Nephron progenitor cell (in vitro differentiated cells): ENCODE measurements around the gene TMBIM6.
"Not testable (repeated sequence)": the region's sequence is repeated elsewhere in the genome, so short reads cannot be mapped to it uniquely, and the experiment has no call there.

Source experiments
- DNase-seq: peaks from one replicate; pipeline ENCODE4 v3.0.0; 2021
- H3K27ac Mint-ChIP-seq: 2 replicates; pipeline ENCODE4 v1.8.0; 2021; ENCODE audit warnings: mild to moderate bottlenecking, moderate library complexity, mixed read lengths
- H3K27me3 Mint-ChIP-seq: 2 replicates; pipeline ENCODE4 v1.8.0; 2021; ENCODE audit warnings: mild to moderate bottlenecking, low read depth, mixed read lengths; ENCODE audit not compliant: poor library complexity
- H3K36me3 Mint-ChIP-seq: 2 replicates; pipeline ENCODE4 v1.8.0; 2021; ENCODE audit warnings: low read depth, mixed read lengths
- H3K4me1 Mint-ChIP-seq: 2 replicates; pipeline ENCODE4 v1.8.0; 2021; ENCODE audit warnings: mixed read lengths
- H3K4me3 Mint-ChIP-seq: 2 replicates; pipeline ENCODE4 v1.8.0; 2021; ENCODE audit warnings: mild to moderate bottlenecking, moderate library complexity, mixed read lengths
- H3K9me3 Mint-ChIP-seq: 2 replicates; pipeline ENCODE4 v1.8.0; 2021; ENCODE audit warnings: mild to moderate bottlenecking, moderate library complexity, mixed read lengths
- TF ChIP-seq, protein P1 (sequence below): fragments of 200-600 bp; sonication (generic); IDR thresholded peaks from 2 replicates; pipeline ENCODE4 v1.5.0; 2021; ENCODE audit warnings: antibody characterized with exemption

TMBIM6 gene

GRCh38 chr12:49706351-49707127 lies 34.8 kb upstream of the TMBIM6 start:
- H3K27ac Mint-ChIP-seq = no peak overlapping the region
- peak; percentile 56 for DNase-seq
- H3K27me3 Mint-ChIP-seq = peaks cover 29% of the 10 kb centered on the region
- TF ChIP-seq, protein P1, sequence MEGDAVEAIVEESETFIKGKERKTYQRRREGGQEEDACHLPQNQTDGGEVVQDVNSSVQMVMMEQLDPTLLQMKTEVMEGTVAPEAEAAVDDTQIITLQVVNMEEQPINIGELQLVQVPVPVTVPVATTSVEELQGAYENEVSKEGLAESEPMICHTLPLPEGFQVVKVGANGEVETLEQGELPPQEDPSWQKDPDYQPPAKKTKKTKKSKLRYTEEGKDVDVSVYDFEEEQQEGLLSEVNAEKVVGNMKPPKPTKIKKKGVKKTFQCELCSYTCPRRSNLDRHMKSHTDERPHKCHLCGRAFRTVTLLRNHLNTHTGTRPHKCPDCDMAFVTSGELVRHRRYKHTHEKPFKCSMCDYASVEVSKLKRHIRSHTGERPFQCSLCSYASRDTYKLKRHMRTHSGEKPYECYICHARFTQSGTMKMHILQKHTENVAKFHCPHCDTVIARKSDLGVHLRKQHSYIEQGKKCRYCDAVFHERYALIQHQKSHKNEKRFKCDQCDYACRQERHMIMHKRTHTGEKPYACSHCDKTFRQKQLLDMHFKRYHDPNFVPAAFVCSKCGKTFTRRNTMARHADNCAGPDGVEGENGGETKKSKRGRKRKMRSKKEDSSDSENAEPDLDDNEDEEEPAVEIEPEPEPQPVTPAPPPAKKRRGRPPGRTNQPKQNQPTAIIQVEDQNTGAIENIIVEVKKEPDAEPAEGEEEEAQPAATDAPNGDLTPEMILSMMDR = no peak
- H3K36me3 Mint-ChIP-seq = no peaks in the 10 kb centered on the region
- peak overlapping the region; percentile 93 for H3K4me3 Mint-ChIP-seq
- peaks cover 43% of the 10 kb centered on the region for H3K4me1 Mint-ChIP-seq
- H3K9me3 Mint-ChIP-seq = peaks cover 3% of the 10 kb centered on the region

GRCh38 chr12:49707128-49707811 lies 34.1 kb upstream of the TMBIM6 start, which contains the start of gene FMNL3:
Gene FMNL3 (minus strand): TSS chr12:49707405. CDS start chr12:49707180, 225 bp downstream.
- H3K4me1 Mint-ChIP-seq = peaks cover 38% of the 10 kb centered on the region
- TF ChIP-seq, protein P1 = peak; percentile 90
- H3K36me3 Mint-ChIP-seq = no peaks in the 10 kb centered on the region
- H3K27me3 Mint-ChIP-seq = peaks cover 37% of the 10 kb centered on the region
- H3K27ac Mint-ChIP-seq = no peak within 1 kb of the TSS
- H3K4me3 Mint-ChIP-seq = peak within 1 kb of the TSS; percentile 93
- H3K9me3 Mint-ChIP-seq = peaks cover 8% of the 10 kb centered on the region
- DNase-seq = peak; percentile 100

GRCh38 chr12:49707812-49708147 lies 33.6 kb upstream of the TMBIM6 start:
- TF ChIP-seq, protein P1 = no peak
- Mint-ChIP-seq H3K27ac (no peak overlapping the region), H3K9me3 (peaks cover 11% of the 10 kb centered on the region), H3K27me3 (peaks cover 42% of the 10 kb centered on the region), H3K4me1 (peaks cover 33% of the 10 kb centered on the region), H3K36me3 (no peaks in the 10 kb centered on the region), H3K4me3 (peak overlapping the region; percentile 72)
- no peak for DNase-seq

DNA sequence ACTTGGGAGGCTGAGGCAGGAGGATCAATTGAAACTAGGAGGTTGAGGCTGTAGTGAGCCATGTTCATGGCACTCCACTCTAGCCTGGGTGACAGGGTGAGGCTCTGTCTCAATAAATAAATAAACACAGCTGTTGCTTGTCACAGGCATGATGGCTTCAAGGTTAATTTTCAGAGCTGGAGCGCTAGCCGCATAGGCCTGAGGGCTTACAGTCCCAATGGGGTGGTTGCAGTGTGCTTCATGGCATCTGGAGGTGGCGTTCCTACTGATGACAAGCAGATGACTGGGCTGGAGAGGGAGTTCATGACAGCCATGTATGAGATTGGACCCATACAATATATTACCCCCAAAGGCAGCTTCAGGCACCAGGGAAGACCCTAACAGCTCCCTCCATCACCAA lies 32.5 kb upstream of the TMBIM6 start:
- peaks cover 48% of the 10 kb centered on the region for H3K27me3 Mint-ChIP-seq
- no peak overlapping the region for H3K4me3 Mint-ChIP-seq
- no peak for DNase-seq
- no peaks in the 10 kb centered on the region for H3K36me3 Mint-ChIP-seq
- peaks cover 22% of the 10 kb centered on the region for H3K4me1 Mint-ChIP-seq
- TF ChIP-seq, protein P1 = no peak
- peaks cover 12% of the 10 kb centered on the region for H3K9me3 Mint-ChIP-seq
- no peak overlapping the region for H3K27ac Mint-ChIP-seq

DNA sequence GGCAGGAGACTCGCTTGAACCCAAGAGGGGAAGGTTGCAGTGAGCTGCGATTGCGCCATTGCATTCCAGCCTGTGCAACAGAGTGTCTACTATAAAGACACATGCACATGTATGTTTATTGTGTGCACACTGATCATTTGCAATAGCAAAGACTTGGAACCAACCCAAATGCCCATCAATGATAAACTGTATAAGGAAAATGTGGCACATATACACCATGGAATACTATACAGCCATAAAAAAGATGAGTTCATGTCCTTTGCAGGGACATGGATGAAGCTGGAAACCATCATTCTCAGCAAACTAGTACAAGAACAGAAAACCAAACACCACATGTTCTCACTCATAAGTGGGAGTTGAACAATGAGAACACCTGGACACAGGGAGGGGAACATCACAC lies 27.4 kb upstream of the TMBIM6 start:
- H3K36me3 Mint-ChIP-seq, H3K4me1 Mint-ChIP-seq, H3K27ac Mint-ChIP-seq, DNase-seq, H3K4me3 Mint-ChIP-seq: not testable (repeated sequence)
- peaks cover 73% of the 10 kb centered on the region for H3K27me3 Mint-ChIP-seq
- peaks cover 16% of the 10 kb centered on the region for H3K9me3 Mint-ChIP-seq

DNA sequence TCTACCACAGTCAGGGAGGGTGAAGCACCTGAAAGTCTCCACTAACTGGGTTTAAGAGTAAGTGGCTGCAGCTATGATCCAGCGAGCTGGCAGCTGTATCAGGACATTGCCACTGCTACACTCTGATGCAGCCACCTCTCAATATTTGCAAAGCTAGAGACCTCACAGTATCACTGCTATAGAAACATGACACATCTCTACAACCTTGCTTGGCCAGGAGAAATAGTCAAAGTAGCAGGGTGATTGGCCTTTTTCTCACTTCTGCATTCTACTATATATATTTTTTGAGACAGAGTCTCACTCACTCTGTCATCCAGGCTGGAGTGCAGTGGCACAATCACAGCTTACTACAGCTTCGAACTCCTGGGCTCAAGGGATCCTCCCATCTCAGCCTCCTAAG lies 24.8 kb upstream of the TMBIM6 start:
- Mint-ChIP-seq H3K36me3 (no peaks in the 10 kb centered on the region), H3K9me3 (peaks cover 17% of the 10 kb centered on the region), H3K4me3 (no peak overlapping the region), H3K4me1 (no peaks in the 10 kb centered on the region), H3K27me3 (peaks cover 81% of the 10 kb centered on the region), H3K27ac (no peak overlapping the region)
- DNase-seq = no peak
- TF ChIP-seq, protein P1 = no peak

GRCh38 chr12:49717800-49718199 lies 23.6 kb upstream of the TMBIM6 start:
- H3K9me3 Mint-ChIP-seq = peaks cover 13% of the 10 kb centered on the region
- not testable (repeated sequence) for H3K4me1 Mint-ChIP-seq, H3K27ac Mint-ChIP-seq, DNase-seq, H3K4me3 Mint-ChIP-seq, H3K36me3 Mint-ChIP-seq
- H3K27me3 Mint-ChIP-seq = peaks cover 73% of the 10 kb centered on the region
